Stimulated activated naive CD4-positive, alpha-beta T cell treated with Interleukin-2 at 50 U/mL for 16 hours (primary cell): ENCODE measurements around the gene MS4A18.
A peak's percentile ranks its signal among the peaks of the same experiment; 100 is the strongest.

Experiments
- DNase-seq: peaks from one replicate; lab custom pipeline; 2025; lab: John Stamatoyannopoulos, UW

MS4A18 gene

DNA sequence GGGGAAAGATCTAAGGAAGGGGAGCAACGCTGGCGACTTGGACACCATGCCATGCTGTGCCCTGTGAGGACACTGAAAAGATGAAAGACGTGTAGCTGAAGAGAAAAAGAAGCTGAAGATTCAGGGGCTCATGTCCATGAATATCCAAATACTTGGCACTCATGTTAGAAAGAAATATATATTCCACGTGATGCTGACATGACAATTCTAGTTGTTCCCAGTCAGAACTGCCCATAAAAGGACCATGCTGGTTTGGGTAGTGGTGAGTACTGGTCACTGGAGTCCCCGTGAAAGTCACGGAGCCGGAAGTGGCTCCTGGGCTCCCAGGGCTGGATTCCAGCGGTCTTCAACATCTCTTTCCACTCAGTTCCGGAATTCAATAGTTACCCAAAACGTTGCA is 42.0 kb downstream of the MS4A18 start:
- no peak for DNase-seq

- no peak for DNase-seq
Observed at GRCh38 chr11:60767388-60767811, 42.9 kb downstream of the MS4A18 start.

DNA sequence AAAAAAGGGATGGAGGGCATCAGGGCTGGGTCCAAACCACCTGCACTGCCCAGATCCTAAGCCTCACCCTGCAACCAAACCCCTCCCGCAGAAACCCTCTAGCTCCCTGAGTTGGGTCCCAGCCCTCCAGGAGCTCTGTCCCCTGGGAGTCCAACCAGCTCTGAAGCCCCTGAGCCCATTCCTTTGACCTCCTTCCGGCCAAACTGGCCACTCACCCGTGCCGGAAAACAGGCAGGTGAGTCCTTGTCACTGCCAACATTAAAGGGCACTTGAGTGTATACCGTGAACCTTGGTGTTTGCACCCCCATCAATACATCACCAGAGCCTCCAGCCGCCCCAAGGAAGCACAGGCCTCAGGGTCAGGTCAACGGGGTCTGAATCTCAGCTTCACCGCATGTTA is 43.7 kb downstream of the MS4A18 start:
- no peak for DNase-seq

GRCh38 chr11:60769273-60769672 is 44.8 kb downstream of the MS4A18 start:
- no peak for DNase-seq

- DNase-seq, result no peak
Observed at GRCh38 chr11:60769811-60770210, 45.3 kb downstream of the MS4A18 start.

DNA sequence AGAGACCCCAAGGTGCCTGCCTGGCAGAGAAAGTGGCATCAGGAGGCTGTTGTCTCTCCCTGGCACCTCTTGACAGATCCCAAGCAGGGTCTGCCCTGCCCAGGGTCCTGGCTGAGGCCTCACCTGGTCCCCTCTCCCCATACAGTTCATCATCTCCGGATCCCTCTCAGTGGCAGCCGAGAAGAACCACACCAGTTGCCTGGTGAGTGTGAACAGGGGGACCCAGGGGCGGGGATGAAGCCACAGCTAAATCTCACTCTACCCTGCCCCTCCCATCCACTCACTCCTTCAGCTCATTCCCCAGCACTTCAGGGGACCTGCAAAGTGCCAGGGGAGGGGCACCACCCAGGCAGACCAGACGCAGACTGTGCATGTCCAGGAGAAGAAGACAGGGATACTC is 46.6 kb downstream of the MS4A18 start:
- no peak for DNase-seq

DNA sequence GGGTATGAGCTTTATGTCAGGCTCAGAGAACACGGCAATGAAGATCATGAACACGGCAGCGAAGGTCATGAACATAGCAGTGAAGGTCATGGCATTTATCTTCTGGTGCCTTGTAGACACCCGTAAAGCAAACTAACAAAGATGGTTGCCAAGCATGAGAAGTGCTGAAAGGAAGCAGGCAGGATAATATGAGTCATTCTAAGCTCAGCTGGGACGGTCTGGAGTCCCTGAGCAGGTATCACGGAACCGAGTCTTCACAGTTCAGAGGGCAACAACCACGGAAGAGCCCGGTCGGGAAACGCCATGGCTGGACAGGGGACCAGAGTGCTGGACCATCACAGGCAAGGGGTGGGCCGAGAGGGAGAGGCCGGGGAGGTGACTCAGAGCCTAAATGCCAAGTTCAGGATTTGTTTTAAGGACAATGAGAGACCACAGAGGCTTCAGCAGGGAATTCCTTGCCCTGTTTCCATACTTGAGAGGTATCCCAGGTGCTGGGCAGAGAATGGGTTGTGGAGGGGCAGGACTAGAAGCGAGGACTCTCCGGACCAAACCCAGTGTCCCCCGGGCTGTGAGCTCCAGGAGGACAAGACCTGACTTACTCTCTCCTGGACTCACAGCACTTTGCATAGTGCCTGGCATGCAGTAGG is 47.5 kb downstream of the MS4A18 start:
- DNase-seq, result no peak

GRCh38 chr11:60772666-60773065 is 48.1 kb downstream of the MS4A18 start:
- DNase-seq, result no peak

DNA sequence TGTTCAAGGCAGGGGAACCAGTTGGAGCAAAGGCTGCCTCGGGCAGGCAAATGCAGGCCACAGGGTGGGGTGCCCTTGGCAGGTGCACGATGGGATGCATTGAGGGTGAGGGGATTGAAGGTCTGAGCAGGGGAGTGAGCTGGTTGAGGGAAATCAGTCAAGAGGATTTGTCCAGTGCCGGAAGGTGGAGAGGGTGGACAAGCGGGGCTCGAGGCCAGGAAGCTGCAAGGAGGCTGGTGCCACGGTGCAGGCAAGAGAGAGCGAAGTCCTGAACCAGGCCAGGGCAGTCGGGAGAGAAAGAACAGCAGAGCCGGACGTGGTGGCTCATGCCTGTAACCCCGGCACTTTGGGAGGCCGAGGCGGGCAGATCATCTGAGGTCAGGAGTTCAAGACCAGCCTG is 50.2 kb downstream of the MS4A18 start:
- no peak for DNase-seq

- peak; percentile 55 for DNase-seq
Observed at GRCh38 chr11:60775420-60775961, 51.0 kb downstream of the MS4A18 start.

DNA sequence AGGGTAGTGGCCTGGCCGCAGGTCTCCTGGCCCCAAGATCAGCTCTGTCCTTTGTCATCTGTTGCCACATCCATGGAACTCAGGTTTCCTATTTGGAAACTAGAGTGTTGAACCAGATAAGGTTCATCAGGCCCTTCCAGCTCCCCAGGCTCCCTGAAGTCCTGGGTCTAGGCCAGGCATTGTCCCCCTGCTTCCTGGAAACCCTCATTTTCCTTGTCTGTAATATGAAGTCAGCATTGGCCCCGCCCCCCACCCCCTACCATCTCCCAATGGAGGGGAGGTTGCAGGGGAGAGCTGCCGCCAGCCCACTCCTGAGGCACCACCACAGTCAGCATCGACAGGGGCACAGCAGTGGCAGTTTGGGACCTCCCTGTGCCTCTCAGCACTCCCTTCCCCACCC is 51.6 kb downstream of the MS4A18 start:
- DNase-seq, result no peak

DNA sequence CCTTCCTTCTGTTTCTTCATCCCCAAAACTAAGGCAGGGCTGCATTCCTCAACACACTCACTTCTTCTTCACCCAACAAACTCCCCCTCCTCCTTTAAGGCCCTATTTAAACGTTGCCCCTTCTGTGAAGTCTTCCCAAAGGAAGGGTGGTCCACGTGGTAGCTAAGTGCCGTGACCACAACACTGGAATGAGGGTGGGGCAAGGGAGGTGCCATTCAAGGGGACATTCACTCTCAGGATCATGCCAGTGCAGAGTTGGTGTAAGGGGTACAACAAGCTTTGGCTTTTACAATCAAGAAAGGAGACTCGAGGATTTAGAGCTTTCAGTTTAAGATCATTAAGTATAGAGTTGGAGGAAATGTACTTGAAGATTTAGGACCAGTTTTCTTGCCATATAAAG is 52.6 kb downstream of the MS4A18 start:
- no peak for DNase-seq

DNA sequence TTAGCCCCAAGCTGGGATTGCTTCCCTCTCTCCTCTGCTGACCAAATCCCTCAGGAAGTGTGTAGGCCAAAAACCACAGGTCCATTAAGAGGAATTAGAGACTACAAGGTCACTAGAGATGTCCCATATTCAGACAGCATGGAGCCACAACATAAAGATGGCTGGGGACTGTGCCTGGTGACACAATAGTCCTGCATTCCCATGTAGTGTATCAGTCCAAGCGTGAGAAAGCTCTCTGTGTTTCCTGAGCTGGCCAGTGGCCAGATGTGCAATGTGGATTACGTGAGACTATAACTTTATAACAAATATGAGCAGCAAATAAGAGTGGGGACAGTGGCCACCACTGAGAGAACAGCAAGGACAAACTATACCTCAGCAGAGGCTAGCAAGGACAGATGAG is 53.1 kb downstream of the MS4A18 start:
- no peak for DNase-seq

DNA sequence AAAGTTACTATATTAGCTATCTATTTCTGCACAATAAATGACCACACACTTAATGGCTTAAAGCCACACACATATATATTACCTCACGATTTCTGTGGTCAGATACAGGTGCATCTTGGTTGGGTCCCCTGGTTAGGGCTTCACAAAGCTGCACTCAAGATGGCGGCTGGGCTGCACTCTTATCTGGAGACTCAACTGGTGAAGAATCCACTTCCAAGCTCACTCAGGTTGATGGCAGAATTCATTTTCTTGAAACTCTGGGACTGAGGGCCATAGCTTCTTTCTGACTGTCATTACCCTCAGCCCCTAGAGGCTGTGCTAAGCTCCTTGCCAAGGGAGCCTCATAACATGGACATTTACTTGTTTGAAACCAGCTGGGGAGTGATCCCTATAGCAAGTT is 55.5 kb downstream of the MS4A18 start:
- no peak for DNase-seq

DNA sequence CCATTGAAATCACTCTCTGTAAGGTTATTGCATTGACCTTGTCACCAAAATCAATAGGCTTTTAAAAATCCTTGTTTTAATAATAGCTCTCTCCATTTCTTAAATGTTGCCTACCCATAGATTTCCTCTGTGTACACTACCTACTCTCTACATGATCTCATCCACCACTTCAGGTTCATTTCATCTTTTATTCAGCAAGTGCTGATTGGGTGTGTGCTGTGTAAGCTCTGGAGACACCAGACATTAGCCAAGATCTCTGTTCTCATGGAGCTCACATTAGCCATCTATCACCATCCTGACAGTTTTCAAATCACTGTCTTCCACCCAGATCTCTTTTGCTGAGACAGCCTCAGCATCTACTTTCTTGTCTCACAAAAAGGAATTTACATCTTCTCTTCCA is 56.3 kb downstream of the MS4A18 start:
- DNase-seq, result no peak

- no peak for DNase-seq
Observed at GRCh38 chr11:60781286-60781980, 56.9 kb downstream of the MS4A18 start.

- DNase-seq, result no peak
Observed at GRCh38 chr11:60781981-60782316, 57.4 kb downstream of the MS4A18 start.

GRCh38 chr11:60782393-60783140 is 58.0 kb downstream of the MS4A18 start:
- no peak for DNase-seq

- DNase-seq, result no peak
Observed at GRCh38 chr11:60783141-60783484, 58.6 kb downstream of the MS4A18 start.

- DNase-seq, result no peak
Observed at GRCh38 chr11:60783911-60784310, 59.4 kb downstream of the MS4A18 start.

DNA sequence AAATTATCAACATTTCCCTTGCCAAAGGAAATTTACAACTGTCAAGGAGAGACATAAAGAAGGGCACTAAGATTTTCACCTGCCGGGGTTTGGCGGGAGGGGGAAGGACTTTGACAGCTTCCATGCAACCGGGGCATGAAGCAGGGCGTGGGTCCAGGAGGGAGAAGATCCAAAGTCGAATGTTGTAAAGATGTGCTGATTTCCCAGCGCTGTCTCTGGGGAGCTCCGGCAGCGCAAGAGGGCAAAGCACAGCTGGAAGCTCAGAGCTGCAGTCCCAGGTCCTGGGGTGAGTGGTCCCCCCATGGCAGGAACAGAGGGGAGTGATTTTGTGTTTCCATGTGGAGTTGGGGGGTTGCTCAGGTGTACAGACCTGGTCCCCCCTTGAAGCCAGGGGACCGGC is 60.6 kb downstream of the MS4A18 start, which contains the start of gene MS4A10:
Gene MS4A10 (plus strand): TSS at position 198 of the 400 bp plus-strand sequence. CDS start 5,003 bp downstream, outside the sequence.
- no peak for DNase-seq

- DNase-seq, result no peak
Observed at GRCh38 chr11:60785806-60786361, 61.4 kb downstream of the MS4A18 start.
